ENCODE measurements around the gene APOBEC4. TPM values are rescaled to one million over a fixed set of nuclear protein-coding genes. Genes with fewer than 3 reads are reported as not detected.

Gene APOBEC4
- total RNA-seq, 1 donor from 2014 or later, result not detected

GRCh38 chr1:183612407-183612806, 40.7 kb downstream of the APOBEC4 start:
- ATAC-seq (no peak), DNase-seq (ENCODE audit: low spot score) (no peak)
- intact Hi-C loops (cut with DNase I), result no loop called here

- no peak for ATAC-seq
- intact Hi-C loops (cut with DNase I), result no loop called here
- DNase-seq (ENCODE audit: low spot score), result no peak
Measured at GRCh38 chr1:183611021-183611420, 42.1 kb downstream of the APOBEC4 start.

- ATAC-seq, result peak; percentile 61
- no peak for DNase-seq (ENCODE audit: low spot score)
- intact Hi-C loops (cut with DNase I), result no loop called here
Measured at GRCh38 chr1:183609759-183610452, 43.2 kb downstream of the APOBEC4 start.

- ATAC-seq (peak; percentile 96), DNase-seq (ENCODE audit: low spot score) (peak; percentile 78)
- intact Hi-C loops (cut with DNase I), result no loop called here
Measured at GRCh38 chr1:183609313-183609712, 43.8 kb downstream of the APOBEC4 start.

- no peak for DNase-seq (ENCODE audit: low spot score)
- no peak for ATAC-seq
- intact Hi-C loops (cut with DNase I), result no loop called here
Measured at GRCh38 chr1:183607322-183607980, 45.7 kb downstream of the APOBEC4 start.

GRCh38 chr1:183605904-183606303, 47.2 kb downstream of the APOBEC4 start:
- ATAC-seq, result no peak
- intact Hi-C loops (cut with DNase I), result no loop called here
- DNase-seq (ENCODE audit: low spot score), result no peak

- DNase-seq (ENCODE audit: low spot score), result no peak
- intact Hi-C loops (cut with DNase I), result no loop called here
- no peak for ATAC-seq
Measured at GRCh38 chr1:183604815-183605214, 48.3 kb downstream of the APOBEC4 start.

GRCh38 chr1:183604038-183604808, 48.9 kb downstream of the APOBEC4 start:
- no peak for ATAC-seq
- no peak for DNase-seq (ENCODE audit: low spot score)
- intact Hi-C loops (cut with DNase I), result no loop called here

GRCh38 chr1:183602510-183602909, 50.6 kb downstream of the APOBEC4 start:
- intact Hi-C loops (cut with DNase I), result no loop called here
- no peak for ATAC-seq
- DNase-seq (ENCODE audit: low spot score), result no peak

- intact Hi-C loops (cut with DNase I), result no loop called here
- DNase-seq (ENCODE audit: low spot score) (no peak), ATAC-seq (no peak)
Measured at GRCh38 chr1:183600634-183601033, 52.5 kb downstream of the APOBEC4 start.

GRCh38 chr1:183600136-183600535, 53.0 kb downstream of the APOBEC4 start:
- intact Hi-C loops (cut with DNase I), result no loop called here
- ATAC-seq (peak; percentile 84), DNase-seq (ENCODE audit: low spot score) (no peak)

- peak; percentile 57 for ATAC-seq
- DNase-seq (ENCODE audit: low spot score), result no peak
- intact Hi-C loops (cut with DNase I), result no loop called here
Measured at GRCh38 chr1:183598386-183598785, 54.7 kb downstream of the APOBEC4 start.

- no peak for DNase-seq (ENCODE audit: low spot score)
- intact Hi-C loops (cut with DNase I), result no loop called here
- ATAC-seq, result peak; percentile 12
Measured at GRCh38 chr1:183597656-183598347, 55.3 kb downstream of the APOBEC4 start.

GRCh38 chr1:183596500-183596899, 56.6 kb downstream of the APOBEC4 start:
- intact Hi-C loops (cut with DNase I), result no loop called here
- DNase-seq (ENCODE audit: low spot score), result no peak
- no peak for ATAC-seq

Other genes with a start within 250 kb of the APOBEC4 start
- 2.6 TPM for gene NMNAT2, start 234.9 kb downstream of the APOBEC4 start, total RNA-seq
- gene SMG7, start 180.8 kb downstream of the APOBEC4 start, total RNA-seq, result 75.2 TPM
- 29.6 TPM for gene NCF2, start 62.9 kb downstream of the APOBEC4 start, total RNA-seq
- gene ARPC5, start 17.5 kb downstream of the APOBEC4 start, total RNA-seq, result 142 TPM
- gene RGL1, start 151.8 kb upstream of the APOBEC4 start, total RNA-seq, result 76.9 TPM